Stimulated activated naive CD8-positive, alpha-beta T cell treated with anti-CD3 and anti-CD28 coated beads, Interleukin-15, Interleukin-2, amounts not matched to agents 100 ng/mL and 50 ng/mL, for 24 hours (primary cell): ENCODE measurements around the gene FLNB.

Source experiments
- H3K27ac Mint-ChIP-seq: one replicate; pipeline ENCODE4 v1.8.0; 2021; ENCODE audit warnings: mild to moderate bottlenecking, mixed read lengths
- H3K27me3 Mint-ChIP-seq: one replicate; pipeline ENCODE4 v1.8.0; 2021; ENCODE audit warnings: mixed read lengths
- H3K36me3 Mint-ChIP-seq: one replicate; pipeline ENCODE4 v1.8.0; 2021; ENCODE audit warnings: low read depth, mixed read lengths
- H3K4me1 Mint-ChIP-seq: one replicate; pipeline ENCODE4 v1.8.0; 2021; ENCODE audit warnings: low read depth, mixed read lengths
- H3K4me3 Mint-ChIP-seq: one replicate; pipeline ENCODE4 v1.8.0; 2021; ENCODE audit warnings: mild to moderate bottlenecking, mixed read lengths
- H3K9me3 Mint-ChIP-seq: one replicate; pipeline ENCODE4 v1.8.0; 2021; ENCODE audit warnings: mixed read lengths

Gene FLNB

DNA sequence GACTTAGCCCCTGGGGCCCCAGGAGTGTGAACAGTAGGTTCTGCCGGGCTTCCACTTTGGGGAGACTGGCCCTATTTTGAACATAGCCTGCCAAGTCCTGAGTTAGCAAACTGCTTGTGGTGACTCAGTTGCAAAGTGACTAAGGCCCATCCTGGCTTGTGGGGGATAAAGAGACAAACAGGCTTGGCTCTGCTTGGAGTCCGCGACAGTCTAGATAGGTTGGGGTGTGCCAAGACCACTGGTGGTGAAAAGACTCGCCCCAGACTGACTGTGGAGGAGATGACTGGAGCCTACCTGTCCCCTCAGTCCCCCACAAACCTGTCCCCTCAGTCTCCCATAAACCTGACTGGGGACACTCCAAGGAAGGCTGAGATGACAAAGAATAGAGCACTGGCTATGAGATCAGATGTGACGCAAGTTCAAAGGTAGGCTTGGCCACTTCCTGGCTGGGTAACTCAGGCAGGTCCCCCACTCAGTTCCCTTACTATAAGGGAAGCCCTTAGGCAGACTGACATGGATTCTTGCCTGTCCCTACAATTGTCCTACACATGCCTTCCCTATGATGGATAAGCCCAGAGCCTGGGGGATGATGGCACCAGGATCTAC lies 198.3 kb downstream of the FLNB start:
- H3K27ac Mint-ChIP-seq = peak overlapping the region; percentile 63
- peaks cover 28% of the 10 kb centered on the region for H3K4me1 Mint-ChIP-seq
- no peaks in the 10 kb centered on the region for H3K36me3 Mint-ChIP-seq
- H3K4me3 Mint-ChIP-seq = no peak overlapping the region
- H3K9me3 Mint-ChIP-seq = no peaks in the 10 kb centered on the region
- H3K27me3 Mint-ChIP-seq = peaks cover 20% of the 10 kb centered on the region

DNA sequence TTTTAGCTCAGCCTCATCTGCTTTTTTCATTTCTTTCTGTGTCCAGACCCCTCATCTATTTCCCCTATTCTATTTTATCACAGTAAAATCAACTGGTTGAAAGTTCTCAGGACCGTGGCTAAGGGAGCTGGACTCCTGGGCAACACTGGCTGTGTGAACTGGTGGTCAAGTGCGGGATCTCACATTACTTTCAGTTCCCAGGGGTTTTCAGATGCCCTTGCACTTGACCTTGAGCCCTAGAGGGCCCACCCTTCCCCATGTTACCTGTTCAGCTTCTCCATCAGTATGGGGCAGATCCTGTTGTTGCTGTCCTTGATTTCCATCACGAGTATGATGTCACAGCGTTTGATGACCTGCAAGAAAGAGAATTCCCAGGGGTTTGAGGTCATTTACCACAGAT lies 199.7 kb downstream of the FLNB start:
- Mint-ChIP-seq H3K4me1 (peaks cover 23% of the 10 kb centered on the region), H3K27me3 (peaks cover 15% of the 10 kb centered on the region), H3K36me3 (no peaks in the 10 kb centered on the region), H3K4me3 (no peak overlapping the region), H3K27ac (no peak overlapping the region), H3K9me3 (no peaks in the 10 kb centered on the region)

DNA sequence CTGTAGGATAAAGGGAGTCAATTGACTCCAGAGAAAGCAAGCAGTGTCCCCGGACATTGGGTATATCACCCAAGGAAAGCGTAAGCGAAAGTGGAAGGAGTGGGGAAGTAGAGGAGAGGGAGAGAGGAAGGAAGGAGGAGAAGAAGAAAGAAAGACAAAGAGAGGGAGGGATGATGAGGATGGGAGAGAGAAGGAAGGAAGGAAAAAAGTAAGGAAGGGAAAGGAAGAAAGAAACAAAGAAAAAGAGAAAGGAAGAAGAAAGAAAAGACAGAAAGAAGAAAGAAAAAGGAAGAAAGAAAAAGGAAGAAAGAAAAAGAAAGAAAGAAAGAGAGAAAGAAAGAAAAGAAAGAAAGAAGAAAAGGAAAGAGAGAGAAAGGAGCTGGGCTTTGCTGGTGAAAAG lies 201.7 kb downstream of the FLNB start:
- no peak overlapping the region for H3K27ac Mint-ChIP-seq

DNA sequence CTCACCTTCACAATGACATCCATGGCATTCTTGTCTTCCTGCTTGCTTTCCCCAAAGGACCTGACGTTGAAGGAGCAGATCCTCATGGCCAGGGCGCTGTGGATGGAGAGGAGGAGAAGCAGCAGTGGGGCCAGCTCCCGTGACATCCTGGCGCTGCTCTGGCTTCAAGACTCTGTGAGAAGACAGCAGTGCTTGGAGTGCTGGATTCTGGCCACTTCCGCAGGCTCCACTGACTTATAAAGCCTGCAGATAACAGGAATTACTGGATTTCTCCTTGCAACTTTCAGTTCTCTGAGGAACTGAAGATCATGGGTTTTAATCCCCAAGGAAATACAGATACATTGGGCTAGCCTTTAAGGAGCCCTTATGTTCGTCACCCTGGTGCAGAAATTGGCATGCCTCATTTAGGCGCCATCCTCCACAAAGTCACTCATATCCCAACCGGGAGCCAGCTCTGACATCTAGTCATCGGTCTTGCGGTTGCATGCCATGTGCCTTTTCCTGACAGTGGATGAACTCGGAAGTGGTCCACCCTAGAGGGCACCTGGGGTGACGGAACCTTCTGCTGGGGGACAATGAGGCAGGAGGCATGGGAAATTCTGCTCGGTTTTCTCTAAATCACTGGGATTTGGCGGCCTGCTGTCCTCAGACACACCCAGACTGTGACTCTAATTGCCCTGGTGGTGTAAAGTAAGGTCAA lies 202.7 kb downstream of the FLNB start, which contains the start of gene DNASE1L3:
DNASE1L3 (minus strand) TSS at position 212 of the 700 bp plus-strand sequence; CDS start at position 146, 66 bp downstream.
- H3K4me1 Mint-ChIP-seq = peaks cover 33% of the 10 kb centered on the region
- H3K27me3 Mint-ChIP-seq = peaks cover 12% of the 10 kb centered on the region
- H3K27ac Mint-ChIP-seq = no peak within 1 kb of the TSS
- H3K36me3 Mint-ChIP-seq = no peaks in the 10 kb centered on the region
- no peak within 1 kb of the TSS for H3K4me3 Mint-ChIP-seq
- no peaks in the 10 kb centered on the region for H3K9me3 Mint-ChIP-seq

More for the DNA sequence above, 201.7 kb downstream of the FLNB start:
- no peaks in the 10 kb centered on the region for H3K9me3 Mint-ChIP-seq
- no peaks in the 10 kb centered on the region for H3K36me3 Mint-ChIP-seq
- peaks cover 31% of the 10 kb centered on the region for H3K4me1 Mint-ChIP-seq
- peaks cover 12% of the 10 kb centered on the region for H3K27me3 Mint-ChIP-seq
- no peak overlapping the region for H3K4me3 Mint-ChIP-seq

DNA sequence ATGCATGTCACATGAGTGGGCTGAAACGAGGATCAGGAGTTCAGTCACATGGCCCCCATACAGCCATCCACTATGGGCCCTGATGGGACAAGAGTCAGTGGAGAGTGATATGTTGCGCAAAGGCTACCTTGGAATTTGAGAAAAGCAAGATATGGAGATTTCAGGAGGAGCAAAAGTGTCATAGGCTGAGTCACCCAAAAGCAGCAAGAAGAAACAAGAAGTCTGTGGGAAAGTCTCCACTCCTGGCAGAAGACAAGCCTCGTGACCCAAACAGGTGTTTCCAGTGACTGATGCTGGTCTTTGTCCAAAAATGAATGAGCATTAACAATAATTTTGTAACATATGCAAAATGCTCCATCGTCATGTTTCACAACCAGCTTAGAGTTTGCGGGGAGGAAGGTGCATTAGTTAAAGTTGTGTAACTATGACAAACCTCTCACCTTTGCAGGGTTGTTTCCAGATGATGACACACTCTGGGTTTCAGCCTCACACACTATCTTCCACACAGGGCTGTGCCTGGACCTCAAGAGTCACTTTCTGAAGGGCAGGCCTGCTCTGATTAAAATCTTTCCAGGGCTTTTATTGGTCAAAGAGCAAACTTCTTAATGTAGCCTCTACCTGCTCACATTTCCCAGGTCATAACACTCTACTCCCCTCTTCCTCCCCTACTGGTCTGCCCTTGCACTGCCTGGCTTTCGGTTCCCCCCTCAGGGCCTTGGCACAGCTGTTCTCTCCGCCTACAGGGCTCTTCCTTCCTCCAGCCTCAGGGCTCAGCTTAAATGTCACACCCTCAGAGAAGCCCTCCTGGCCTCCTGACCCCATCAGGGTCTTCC lies 206.5 kb downstream of the FLNB start:
- peak overlapping the region; percentile 88 for H3K27ac Mint-ChIP-seq
- no peaks in the 10 kb centered on the region for H3K36me3 Mint-ChIP-seq
- no peaks in the 10 kb centered on the region for H3K9me3 Mint-ChIP-seq
- peak overlapping the region; percentile 46 for H3K4me3 Mint-ChIP-seq
- peaks cover 11% of the 10 kb centered on the region for H3K27me3 Mint-ChIP-seq
- peaks cover 42% of the 10 kb centered on the region for H3K4me1 Mint-ChIP-seq

DNA sequence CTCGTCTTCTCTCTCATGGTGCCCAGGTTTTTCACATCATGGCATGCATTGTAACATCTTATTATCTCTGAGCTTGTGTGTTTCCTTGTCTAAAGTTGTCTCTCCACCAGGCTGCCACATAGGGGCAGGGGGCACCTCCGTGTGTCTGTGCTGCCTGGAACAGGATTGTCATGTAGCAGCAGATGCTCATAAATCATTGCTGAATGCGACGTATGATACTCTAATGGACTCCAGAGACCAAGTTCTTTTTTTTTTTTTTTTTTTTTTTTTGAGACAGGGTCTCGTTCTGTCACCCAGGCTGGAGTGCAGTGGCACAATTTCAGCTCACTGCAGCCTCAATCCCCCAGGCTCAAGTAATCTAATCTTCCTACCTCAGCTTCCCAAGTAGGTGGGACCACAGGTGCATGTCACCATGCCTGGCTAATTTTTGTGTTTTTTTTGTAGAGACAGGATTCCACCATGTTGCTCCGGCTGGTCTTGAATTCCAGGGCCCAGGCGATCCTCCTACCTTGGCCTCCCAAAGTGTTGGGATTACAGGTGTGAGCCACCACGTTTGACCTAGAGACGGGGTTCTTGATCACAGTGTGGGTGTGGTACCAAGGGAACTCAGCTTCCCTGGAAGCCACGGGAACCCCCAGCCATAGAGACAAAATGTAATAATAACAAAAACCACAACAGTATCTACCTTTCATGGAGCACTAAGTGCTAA lies 207.2 kb downstream of the FLNB start:
- Mint-ChIP-seq H3K4me1 (peaks cover 42% of the 10 kb centered on the region), H3K27me3 (peaks cover 6% of the 10 kb centered on the region), H3K9me3 (no peaks in the 10 kb centered on the region), H3K36me3 (no peaks in the 10 kb centered on the region), H3K27ac (peak overlapping the region; percentile 88), H3K4me3 (peak overlapping the region; percentile 46)

DNA sequence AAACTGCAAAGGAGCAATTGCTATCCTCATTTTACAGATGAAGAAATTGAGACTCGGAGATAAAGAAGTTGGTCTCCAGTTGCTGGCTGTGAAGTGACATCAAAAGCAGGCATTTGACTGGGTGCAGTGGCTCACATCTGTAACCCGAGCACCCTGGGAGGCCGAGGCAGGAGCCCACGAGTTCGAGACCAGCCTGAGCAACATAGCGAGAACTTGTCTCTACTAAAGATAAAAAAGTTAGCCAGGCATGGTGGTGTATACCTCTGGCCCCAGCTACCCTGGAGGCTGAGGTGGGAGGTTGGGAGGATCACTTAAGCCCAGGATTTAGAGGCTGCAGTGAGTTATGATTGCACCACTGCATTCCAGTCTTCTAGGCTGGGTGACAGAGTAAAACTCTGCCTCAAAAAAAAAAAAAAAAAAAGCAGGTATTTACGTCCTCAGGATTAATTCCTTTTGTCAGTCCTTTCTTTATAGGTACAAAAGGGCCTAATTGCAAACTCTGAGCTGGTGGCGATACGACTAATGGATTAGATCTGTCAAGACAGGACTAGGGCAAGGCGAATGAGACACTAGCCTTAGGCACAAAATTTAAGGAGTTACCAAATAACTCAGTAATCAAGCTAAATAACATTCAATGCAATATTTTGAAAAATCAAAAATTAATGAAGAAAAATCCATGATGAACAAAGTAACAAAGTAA lies 208.4 kb downstream of the FLNB start:
- H3K36me3 Mint-ChIP-seq = no peaks in the 10 kb centered on the region
- H3K9me3 Mint-ChIP-seq = no peaks in the 10 kb centered on the region
- no peak overlapping the region for H3K4me3 Mint-ChIP-seq
- H3K27me3 Mint-ChIP-seq = no peaks in the 10 kb centered on the region
- peaks cover 42% of the 10 kb centered on the region for H3K4me1 Mint-ChIP-seq
- no peak overlapping the region for H3K27ac Mint-ChIP-seq

DNA sequence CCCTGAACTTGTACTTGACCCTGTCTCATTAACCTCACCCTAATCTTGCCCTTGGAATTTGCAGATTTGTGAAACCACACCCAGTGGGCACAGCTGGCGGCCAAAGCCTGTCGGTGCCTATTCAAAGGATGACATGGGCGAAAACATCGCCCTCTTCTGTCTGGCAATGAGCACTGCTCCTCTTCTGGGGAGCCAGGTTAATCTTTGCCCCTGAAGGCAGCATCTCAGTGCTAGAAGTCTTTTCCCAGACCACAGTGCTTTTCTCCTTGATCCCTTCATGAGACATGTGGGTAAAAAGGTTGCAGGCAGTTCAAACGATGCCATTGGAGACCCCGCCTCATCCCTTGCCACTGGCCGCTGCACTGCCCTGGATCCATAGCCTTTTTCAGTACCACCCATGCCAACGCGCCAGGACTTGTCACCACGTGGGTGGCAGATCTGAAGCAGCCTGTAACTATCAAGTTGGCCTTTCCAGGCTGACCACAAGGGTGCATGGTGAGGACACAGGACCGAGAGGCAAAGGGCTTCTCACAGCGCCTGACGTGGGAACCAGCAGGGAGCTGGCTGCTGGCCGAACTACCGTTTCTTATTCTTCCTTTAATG lies 209.1 kb downstream of the FLNB start:
- Mint-ChIP-seq H3K4me3 (peak overlapping the region; percentile 32), H3K27ac (no peak overlapping the region), H3K4me1 (peaks cover 42% of the 10 kb centered on the region), H3K9me3 (no peaks in the 10 kb centered on the region), H3K27me3 (no peaks in the 10 kb centered on the region), H3K36me3 (no peaks in the 10 kb centered on the region)

DNA sequence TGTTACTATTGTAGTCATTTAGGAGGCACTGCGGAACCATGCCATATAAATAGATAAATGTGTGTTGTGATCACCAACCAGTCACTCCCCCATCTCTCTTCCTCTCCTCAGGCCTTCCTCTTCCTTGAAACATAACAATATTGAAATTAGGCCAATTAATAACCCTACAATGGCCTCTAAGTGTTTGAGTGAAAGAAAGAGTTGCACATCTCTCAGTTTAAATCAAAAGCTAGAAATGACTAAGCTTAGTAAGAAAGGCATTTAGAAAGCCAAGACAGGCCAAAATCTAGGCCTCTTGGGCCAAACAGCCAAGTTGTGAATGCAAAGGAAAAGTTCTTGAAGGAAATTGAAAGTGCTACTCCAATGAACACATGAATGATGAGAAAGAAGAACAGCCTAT lies 210.7 kb downstream of the FLNB start:
- no peaks in the 10 kb centered on the region for H3K36me3 Mint-ChIP-seq
- H3K4me1 Mint-ChIP-seq = peaks cover 41% of the 10 kb centered on the region
- H3K27ac Mint-ChIP-seq = no peak overlapping the region

More for the DNA sequence above, 210.7 kb downstream of the FLNB start:
- no peak overlapping the region for H3K4me3 Mint-ChIP-seq
- H3K9me3 Mint-ChIP-seq = no peaks in the 10 kb centered on the region
- H3K27me3 Mint-ChIP-seq = no peaks in the 10 kb centered on the region
